Stimulated activated CD8-positive, alpha-beta memory T cell treated with anti-CD3 and anti-CD28 coated beads, Interleukin-7, amount 100 ng/mL, for 48 hours (primary cell): ENCODE results near the gene PRKCZ.
A peak's percentile ranks its signal among the peaks of the same experiment; 100 is the strongest.

Experiments
- DNase-seq, 2 donors: peaks; one replicate each; pipeline ENCODE4 v3.0.0-alpha.2; 2020; ENCODE audit warnings: low read depth in 1 of 2; ENCODE audit errors: extremely low read depth in 1 of 2

PRKCZ gene

DNA sequence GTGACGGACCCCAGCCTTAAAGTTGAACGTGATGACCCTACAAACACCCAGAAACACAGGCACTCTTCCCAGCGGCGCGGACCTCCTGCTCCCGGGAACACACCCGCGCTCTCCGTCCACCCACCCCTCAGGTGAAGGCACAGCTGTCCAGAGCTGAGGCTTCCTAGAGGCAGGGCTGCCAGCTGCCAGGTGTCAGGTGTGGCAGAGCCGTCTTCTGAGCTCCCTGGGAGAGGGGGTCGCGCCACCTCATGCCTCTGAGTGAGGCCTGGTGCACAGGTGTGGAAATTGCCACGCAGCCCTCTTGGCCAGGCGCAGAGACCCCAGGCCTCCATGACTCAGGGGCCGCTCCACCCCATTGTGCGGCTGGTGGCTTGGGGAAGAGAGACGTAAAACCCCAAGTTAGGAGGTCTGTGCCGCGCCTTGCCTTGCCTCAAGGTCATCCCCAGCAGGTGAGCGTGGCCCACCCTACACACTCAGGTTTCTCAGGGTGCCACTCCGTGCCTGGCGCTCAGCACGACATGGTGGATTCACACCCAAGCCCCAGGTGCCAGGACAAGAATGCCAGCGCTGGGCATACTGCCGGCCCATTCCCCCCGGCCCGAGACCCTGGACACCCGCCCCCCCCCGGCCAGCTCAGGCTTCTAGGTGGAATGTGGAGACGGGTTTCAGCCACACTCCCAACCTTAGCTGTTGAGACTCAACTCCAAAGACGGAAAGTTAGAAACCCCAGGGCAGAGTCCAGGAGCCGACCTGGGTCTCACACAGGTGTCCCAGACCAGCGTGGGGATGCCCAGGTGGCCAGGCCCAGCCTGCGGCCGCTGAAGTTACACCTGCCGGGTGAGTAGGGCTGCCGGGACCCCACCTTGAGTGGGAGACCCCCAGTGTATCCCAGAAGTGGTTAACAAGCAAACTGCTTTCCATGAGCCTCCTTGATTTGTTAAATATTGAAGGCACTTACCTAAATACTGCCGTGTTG is 136.0 kb downstream of the PRKCZ start:
- no peak for DNase-seq

DNA sequence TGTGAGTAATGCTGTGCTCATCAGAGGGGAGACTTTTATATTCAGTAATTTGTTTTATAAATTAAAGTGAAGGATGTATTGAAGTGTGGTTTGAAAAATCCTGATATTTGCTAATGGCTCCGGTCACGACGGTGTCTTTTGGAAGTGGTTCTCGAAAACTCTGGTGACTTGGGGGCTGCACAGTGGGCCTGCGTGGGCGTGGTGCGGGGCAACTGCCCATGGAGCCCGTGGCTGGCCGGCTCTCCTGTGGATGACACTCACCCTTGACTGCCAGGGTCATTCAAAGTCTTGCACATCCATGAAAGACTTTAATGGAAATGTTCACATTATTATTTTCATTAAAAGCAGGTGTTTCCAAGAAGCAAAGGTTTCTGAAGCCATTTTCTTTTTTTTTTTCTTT is 136.7 kb downstream of the PRKCZ start:
- no peak for DNase-seq

DNA sequence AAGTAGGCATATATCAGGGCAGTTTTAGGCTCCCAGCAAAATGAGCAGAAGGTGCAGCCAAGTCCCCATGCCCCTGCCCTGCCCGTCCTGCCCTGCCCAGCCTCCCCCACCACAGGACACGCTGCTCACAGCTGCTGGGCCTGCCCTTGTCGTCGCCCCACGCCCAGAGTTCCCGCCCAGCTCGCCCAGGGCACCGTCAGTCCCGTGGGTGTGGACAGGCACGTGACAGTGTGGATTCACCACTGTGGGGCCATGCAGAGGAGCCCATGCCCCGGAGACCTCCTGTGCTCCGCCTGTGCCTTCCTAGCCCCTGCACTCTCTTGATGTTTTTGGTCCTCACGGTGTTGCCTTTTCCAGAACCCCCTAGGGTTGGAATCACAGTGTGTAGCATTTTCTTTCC is 137.4 kb downstream of the PRKCZ start:
- DNase-seq = no peak

DNA sequence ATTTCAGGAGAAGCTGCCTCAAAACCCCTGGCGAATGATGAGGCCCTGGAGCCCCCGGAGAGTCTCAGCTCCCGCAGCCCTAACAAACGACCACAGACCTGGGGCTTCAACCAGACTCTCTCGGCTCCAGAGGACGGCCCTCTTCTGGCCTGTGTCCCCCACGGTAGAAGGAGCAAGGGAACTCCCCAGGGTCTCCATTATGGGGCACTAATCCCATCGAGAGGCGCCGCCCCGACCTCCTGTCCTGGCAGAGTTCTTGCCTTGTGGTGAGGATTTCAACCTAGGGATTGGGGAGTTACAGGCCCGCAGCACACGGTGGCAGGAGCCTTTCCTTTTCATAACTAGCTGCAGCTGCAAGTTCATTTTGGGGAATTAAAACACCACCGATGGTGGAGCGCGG is 138.1 kb downstream of the PRKCZ start:
- DNase-seq = no peak

DNA sequence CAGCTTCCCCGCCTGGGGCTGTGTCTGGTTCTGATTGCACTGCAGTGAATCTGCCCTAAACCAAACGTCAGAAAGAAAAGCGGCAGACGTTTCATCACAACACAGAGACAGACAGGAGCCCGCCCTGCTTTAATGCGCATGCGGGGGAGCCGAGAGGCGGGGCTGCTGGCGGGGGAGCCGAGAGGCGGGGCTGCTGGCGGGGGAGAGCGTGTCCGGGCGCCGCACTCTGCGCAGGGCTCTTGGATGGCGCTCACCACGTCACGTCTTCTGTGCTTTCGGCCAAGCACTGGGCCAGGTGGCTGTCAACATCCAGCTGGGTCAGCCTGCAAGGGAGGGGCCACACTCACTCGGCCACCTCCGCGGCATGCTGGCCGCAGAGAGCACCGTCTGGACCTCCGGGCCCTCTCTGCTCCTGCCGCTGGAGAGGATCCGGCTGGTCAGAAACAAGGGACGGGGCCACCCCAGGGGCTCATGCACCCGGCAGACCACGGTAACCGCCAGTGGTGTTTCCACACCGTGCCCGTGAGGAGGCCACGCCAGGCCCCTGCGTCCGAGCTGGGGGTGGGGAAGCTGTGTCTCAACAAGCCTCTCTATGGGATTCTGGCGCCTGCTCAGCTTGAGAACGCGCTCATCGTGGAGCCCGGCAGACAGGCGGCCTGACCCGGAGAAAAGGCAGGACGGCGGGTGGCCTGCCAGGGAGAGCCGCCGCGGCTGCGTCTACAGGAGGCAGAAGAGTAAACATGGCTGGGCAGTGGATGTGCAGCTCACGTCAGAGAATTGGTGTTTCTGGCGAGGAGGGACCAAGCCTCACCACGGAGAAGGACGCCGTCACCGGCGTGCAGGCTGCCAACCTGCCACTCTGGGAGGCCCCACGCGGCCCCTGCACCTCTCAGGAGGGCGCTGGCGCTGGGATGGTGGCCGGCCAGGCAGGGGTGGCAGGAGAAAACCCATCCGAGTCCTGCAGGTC is 139.5 kb downstream of the PRKCZ start:
- DNase-seq = peak; percentile 78 to 80

DNA sequence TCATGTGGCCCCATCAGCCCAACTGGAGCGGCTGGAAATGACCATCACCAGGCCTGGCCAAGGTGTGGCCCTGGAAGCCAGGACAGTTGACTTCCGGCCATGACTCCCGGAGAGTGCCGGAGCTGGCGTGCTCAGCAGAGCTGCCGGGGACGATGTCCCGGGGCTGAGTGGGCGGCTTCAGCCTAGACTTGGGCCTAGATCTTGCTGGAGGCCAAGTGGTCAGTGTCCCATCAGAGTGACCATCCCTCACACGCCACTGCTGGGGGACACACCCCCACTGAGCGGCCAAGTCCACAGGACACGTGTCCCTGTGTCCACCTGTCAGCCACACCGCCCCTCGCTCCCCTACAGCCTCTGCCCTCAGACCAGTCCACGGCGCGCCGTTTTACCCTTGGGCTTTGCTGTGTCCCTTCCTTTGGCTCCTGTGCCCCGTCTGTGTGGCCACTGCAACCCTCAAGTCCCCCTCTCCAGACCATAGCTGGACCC is 140.3 kb downstream of the PRKCZ start:
- DNase-seq = no peak

DNA sequence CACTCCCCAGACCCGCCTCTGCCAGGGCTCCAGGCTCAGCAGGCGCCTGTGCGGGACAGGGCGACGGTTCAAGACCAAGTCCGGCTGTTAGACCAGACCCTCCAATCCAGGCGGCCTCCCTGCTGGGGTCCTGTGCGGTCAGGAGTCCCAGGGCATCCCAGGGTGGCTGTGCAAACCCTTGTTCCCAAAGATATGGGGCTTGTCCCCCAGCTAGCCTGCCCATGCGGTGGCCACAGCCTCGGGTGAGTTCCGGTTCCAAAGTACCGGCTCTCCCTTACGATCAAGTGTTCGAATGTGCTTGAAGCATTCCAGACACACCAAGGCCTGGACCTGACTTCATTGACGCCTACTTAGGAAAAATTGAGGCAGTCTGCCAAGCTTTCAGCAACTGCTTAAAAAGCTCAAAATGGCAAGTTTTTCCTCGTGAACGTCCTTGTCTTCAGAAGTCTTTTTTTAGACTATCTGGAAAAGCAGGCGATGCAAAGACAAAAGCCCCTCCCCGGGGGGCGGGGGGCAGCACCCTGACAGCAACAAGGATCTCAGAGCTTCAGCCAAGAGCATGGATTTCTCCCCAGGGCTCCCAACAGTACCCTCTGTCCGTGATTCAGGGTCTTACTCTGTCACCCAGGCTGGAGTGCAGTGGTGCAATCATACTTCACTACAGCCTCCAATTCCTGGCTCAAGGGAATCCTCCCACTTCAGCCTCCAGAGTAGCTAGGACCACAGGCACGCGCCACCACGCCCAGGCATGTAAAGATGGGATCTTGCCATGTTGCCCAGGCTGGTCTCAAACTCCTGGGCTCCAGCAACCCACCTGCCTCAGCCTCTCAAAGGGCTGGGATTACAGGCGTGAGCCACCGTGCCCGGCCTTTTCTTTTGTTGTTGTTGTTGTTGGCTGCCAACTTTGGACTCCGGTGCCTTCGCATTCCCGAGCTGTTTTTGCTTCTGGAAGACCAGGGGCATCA is 142.1 kb downstream of the PRKCZ start:
- no peak for DNase-seq

- no peak for DNase-seq
Observed at GRCh38 chr1:2193514-2194281, 143.5 kb downstream of the PRKCZ start.

- DNase-seq = peak in 1 of 2 donors; percentile 72
Observed at GRCh38 chr1:2194319-2194897, 144.2 kb downstream of the PRKCZ start, which contains the start of gene FAAP20. Gene FAAP20, minus strand, starts transcription at chr1:2194772. Its CDS starts 23 bp downstream, at chr1:2194749.

- peak; percentile 73 to 76 for DNase-seq
Observed at GRCh38 chr1:2194898-2195673, 144.9 kb downstream of the PRKCZ start.

DNA sequence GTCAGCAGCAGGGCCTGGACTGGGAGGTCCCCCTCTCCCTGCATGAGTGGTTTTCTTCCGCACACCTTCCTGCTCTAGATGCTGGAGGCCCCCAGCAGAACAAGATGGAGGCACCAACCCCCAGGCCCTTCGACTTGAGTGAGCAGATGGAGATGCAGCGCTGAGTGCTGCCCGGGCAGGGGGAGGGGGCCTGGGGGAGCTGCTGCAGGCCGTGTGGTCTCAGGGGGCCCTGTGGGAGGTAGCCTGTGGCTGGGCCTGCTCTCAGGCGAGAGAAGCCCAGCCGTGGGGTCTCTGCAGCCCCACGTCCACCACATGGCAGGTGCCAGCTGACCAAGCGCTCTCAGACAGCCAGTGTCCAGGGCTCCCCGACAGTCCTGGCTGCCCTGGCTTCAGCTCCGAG is 145.6 kb downstream of the PRKCZ start:
- DNase-seq = no peak

- no peak for DNase-seq
Observed at GRCh38 chr1:2196901-2197638, 146.9 kb downstream of the PRKCZ start.

- no peak for DNase-seq
Observed at GRCh38 chr1:2197707-2198165, 147.5 kb downstream of the PRKCZ start.

DNA sequence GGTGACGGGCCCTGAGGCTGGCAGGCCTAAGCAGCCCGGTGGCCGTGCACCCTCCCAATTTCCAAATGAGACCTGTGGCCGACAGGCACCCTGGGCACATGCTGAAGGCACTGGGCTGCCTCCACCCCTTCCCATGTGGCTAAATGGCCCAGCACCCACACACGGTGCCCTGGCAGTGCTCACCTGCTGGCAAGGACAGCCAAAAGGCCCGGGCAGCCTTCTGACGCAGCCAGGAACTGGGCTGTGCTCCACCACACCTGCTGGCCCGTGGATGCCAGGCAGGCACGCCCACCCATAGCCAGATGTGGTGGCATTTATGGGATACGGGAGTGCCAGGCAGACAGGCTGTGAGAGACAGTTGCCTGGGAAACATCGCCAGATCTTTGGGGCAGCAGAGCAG is 148.4 kb downstream of the PRKCZ start:
- DNase-seq = no peak

- DNase-seq = peak; percentile 69 to 85
Observed at GRCh38 chr1:2199042-2199810, 149.0 kb downstream of the PRKCZ start.

GRCh38 chr1:2200308-2200943 is 150.2 kb downstream of the PRKCZ start:
- no peak for DNase-seq
